Esophagus muscularis mucosa (tissue), 4 donors: Measurements from ENCODE around the gene YPEL2.

Experiments used
- EP300 ChIP-seq: sonication (generic); formaldehyde crosslinking; IDR thresholded peaks from one replicate; pipeline ENCODE4 v1.6.1; 2017; ENCODE audit warnings: antibody characterized with exemption
- POLR2A ChIP-seq: fragments of 450-650 bp; IDR thresholded peaks from one replicate; pipeline ENCODE4 v1.6.1; 2017; ENCODE audit warnings: antibody characterized with exemption, moderate library complexity, mild to moderate bottlenecking, low read depth
- POLR2AphosphoS5 ChIP-seq, 2 donors: sonication (generic); formaldehyde crosslinking; IDR thresholded peaks; one replicate each; pipeline ENCODE4 v1.6.1; 2017; ENCODE audit warnings: antibody characterized with exemption in 2 of 2
- TF ChIP-seq, protein P1 (sequence below), 3 experiments: fragments of 200-600 bp in 2 of 3; fragments of 450-650 bp in 1 of 3; sonication (generic) in 2 of 3; IDR thresholded peaks; one replicate each; pipeline ENCODE4 v1.5.1; 2017 to 2019; ENCODE audit warnings: antibody characterized with exemption in 3 of 3, mild to moderate bottlenecking in 2 of 3, moderate library complexity in 1 of 3

DNA sequence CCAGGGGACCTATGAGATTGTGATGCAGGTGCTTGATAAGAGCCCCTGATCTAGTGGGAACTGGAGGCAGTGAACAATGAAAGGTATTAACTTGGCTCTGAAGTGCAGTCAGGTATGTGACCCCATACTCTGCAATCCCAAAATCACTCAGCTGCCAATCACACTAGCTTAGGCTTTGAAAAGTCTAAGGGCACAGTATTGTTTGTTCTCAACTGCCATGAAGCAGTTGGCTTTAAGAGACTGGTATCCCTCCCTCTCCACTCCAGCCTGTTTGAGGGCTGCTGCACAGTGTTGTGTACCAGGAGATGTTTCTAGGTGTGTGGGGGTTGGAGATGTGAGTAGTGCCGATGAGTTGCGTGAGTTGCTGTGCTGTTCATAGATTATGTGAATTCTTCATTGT, 2.4 kb downstream of the YPEL2 start:
- TF ChIP-seq, protein P1, sequence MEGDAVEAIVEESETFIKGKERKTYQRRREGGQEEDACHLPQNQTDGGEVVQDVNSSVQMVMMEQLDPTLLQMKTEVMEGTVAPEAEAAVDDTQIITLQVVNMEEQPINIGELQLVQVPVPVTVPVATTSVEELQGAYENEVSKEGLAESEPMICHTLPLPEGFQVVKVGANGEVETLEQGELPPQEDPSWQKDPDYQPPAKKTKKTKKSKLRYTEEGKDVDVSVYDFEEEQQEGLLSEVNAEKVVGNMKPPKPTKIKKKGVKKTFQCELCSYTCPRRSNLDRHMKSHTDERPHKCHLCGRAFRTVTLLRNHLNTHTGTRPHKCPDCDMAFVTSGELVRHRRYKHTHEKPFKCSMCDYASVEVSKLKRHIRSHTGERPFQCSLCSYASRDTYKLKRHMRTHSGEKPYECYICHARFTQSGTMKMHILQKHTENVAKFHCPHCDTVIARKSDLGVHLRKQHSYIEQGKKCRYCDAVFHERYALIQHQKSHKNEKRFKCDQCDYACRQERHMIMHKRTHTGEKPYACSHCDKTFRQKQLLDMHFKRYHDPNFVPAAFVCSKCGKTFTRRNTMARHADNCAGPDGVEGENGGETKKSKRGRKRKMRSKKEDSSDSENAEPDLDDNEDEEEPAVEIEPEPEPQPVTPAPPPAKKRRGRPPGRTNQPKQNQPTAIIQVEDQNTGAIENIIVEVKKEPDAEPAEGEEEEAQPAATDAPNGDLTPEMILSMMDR (IDR thresholded peaks at IDR 0.05): no peak
- no peak for TF ChIP-seq POLR2A
- TF ChIP-seq EP300: no peak
- no peak for TF ChIP-seq POLR2AphosphoS5 (IDR thresholded peaks at IDR 0.05)
